Measurements from ENCODE around the gene ARSJ.

The ARSJ gene

GRCh38 chr4:113872426-113873260, 106.8 kb downstream of the ARSJ start:
- Histone ChIP-seq H3K9me2 (replicated peaks; ENCODE audit: insufficient read depth, low read length) (no peaks in the 10 kb centered on the region), H3K79me2 (ENCODE audit: low read length) (no peaks in the 10 kb centered on the region), H3K9me3 (replicated peaks; ENCODE audit: insufficient read depth, low read length) (no peaks in the 10 kb centered on the region), H3K4me3 (ENCODE audit: low read length) (no peak overlapping the region), H3K27ac (ENCODE audit: low read length) (no peak overlapping the region), H3K9ac (ENCODE audit: low read length) (no peak overlapping the region), H4K20me1 (ENCODE audit: insufficient read depth, low read length) (no peaks in the 10 kb centered on the region), H3K4me1 (ENCODE audit: low read length) (peaks cover 38% of the 10 kb centered on the region), H3K36me3 (replicated peaks; ENCODE audit: insufficient read depth, low read length) (no peaks in the 10 kb centered on the region), H3K4me2 (ENCODE audit: low read depth, low read length) (no peak overlapping the region), H3K27me3 (replicated peaks; ENCODE audit: insufficient read depth, low read length) (no peaks in the 10 kb centered on the region), H2AFZ (ENCODE audit: low read length) (no peak overlapping the region), H3F3A (ENCODE audit: insufficient read depth, low read length) (peaks cover 5% of the 10 kb centered on the region; the same call in 1 of the 2 replicates)
- no peak for DNase-seq
- TF ChIP-seq EZH2 (optimal IDR thresholded peaks at IDR 0.05; ENCODE audit: low read depth, low read length) = no peak
- TF ChIP-seq CTCF (IDR thresholded peaks at IDR 0.05; ENCODE audit: low read length) = no peak
- TF ChIP-seq EZH2phosphoT487 (IDR thresholded peaks at IDR 0.05; ENCODE audit: low read length) = no peak

DNA sequence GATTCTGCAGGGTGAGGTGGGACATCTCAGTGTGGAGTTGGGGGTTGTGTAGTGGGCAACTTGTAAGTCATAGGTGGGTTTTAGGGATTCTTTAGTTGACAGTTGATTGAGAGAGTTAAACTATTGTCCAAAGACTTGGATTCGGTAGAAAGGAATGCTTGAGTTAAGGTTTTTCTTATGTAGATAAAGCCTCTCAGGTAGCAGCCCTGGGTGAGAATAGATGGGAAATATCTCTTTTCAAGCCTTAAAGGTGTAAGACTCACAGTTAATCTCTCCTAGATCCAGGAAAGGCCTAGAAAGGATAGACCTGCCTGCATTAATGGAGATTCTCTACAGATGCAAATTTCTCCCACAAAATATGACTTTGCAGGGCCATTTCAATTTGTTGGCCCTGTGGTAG, 108.4 kb downstream of the ARSJ start:
- H3K4me2 ChIP-seq (ENCODE audit: low read depth, low read length) = no peak overlapping the region
- no peaks in the 10 kb centered on the region for H3K9me2 ChIP-seq (replicated peaks; ENCODE audit: insufficient read depth, low read length)
- TF ChIP-seq EZH2phosphoT487 (IDR thresholded peaks at IDR 0.05; ENCODE audit: low read length) = no peak
- no peak for TF ChIP-seq CTCF (IDR thresholded peaks at IDR 0.05; ENCODE audit: low read length)
- TF ChIP-seq EZH2 (optimal IDR thresholded peaks at IDR 0.05; ENCODE audit: low read depth, low read length) = no peak

GRCh38 chr4:113869743-113870375, 109.6 kb downstream of the ARSJ start:
- no peaks in the 10 kb centered on the region for H4K20me1 ChIP-seq (ENCODE audit: insufficient read depth, low read length)
- H3K4me1 ChIP-seq (ENCODE audit: low read length) = peaks cover 23% of the 10 kb centered on the region
- H2AFZ ChIP-seq (ENCODE audit: low read length) = 0 out of 2 replicates have a peak overlapping the region, but pooled peaks have one; percentile 15
- peak overlapping the region; percentile 2; the same call in 1 of the 2 replicates for H3K4me2 ChIP-seq (ENCODE audit: low read depth, low read length)
- H3K9me2 ChIP-seq (replicated peaks; ENCODE audit: insufficient read depth, low read length) = no peaks in the 10 kb centered on the region
- peaks cover 5% of the 10 kb centered on the region; the same call in 1 of the 2 replicates for H3F3A ChIP-seq (ENCODE audit: insufficient read depth, low read length)
- no peaks in the 10 kb centered on the region for H3K27me3 ChIP-seq (replicated peaks; ENCODE audit: insufficient read depth, low read length)
- peak overlapping the region; percentile 31; the same call in 1 of the 2 replicates for H3K27ac ChIP-seq (ENCODE audit: low read length)
- peak; percentile 69 for DNase-seq
- H3K36me3 ChIP-seq (replicated peaks; ENCODE audit: insufficient read depth, low read length) = no peaks in the 10 kb centered on the region
- H3K79me2 ChIP-seq (ENCODE audit: low read length) = no peaks in the 10 kb centered on the region
- H3K4me3 ChIP-seq (ENCODE audit: low read length) = no peak overlapping the region
- TF ChIP-seq EZH2phosphoT487 (IDR thresholded peaks at IDR 0.05; ENCODE audit: low read length) (no peak), CTCF (IDR thresholded peaks at IDR 0.05; ENCODE audit: low read length) (no peak), EZH2 (optimal IDR thresholded peaks at IDR 0.05; ENCODE audit: low read depth, low read length) (no peak)
- H3K9ac ChIP-seq (ENCODE audit: low read length) = no peak overlapping the region
- H3K9me3 ChIP-seq (replicated peaks; ENCODE audit: insufficient read depth, low read length) = no peaks in the 10 kb centered on the region

More for the DNA sequence above, 108.4 kb downstream of the ARSJ start:
- H3K79me2 ChIP-seq (ENCODE audit: low read length) = no peaks in the 10 kb centered on the region
- no peak overlapping the region for H3K9ac ChIP-seq (ENCODE audit: low read length)
- no peak overlapping the region for H3K27ac ChIP-seq (ENCODE audit: low read length)
- peaks cover 33% of the 10 kb centered on the region for H3K4me1 ChIP-seq (ENCODE audit: low read length)
- H3F3A ChIP-seq (ENCODE audit: insufficient read depth, low read length) = peaks cover 5% of the 10 kb centered on the region; the same call in 1 of the 2 replicates
- no peak overlapping the region for H2AFZ ChIP-seq (ENCODE audit: low read length)
- no peaks in the 10 kb centered on the region for H3K36me3 ChIP-seq (replicated peaks; ENCODE audit: insufficient read depth, low read length)
- no peak overlapping the region for H3K4me3 ChIP-seq (ENCODE audit: low read length)
- no peak for DNase-seq
- no peaks in the 10 kb centered on the region for H3K9me3 ChIP-seq (replicated peaks; ENCODE audit: insufficient read depth, low read length)
- no peaks in the 10 kb centered on the region for H4K20me1 ChIP-seq (ENCODE audit: insufficient read depth, low read length)
- H3K27me3 ChIP-seq (replicated peaks; ENCODE audit: insufficient read depth, low read length) = no peaks in the 10 kb centered on the region
